ENCODE measurements around the gene HEATR5B. TPM values are rescaled to one million over a fixed set of nuclear protein-coding genes. Genes with fewer than 3 reads are reported as not detected.
A peak's percentile ranks its signal among the peaks of the same experiment; 100 is the strongest.

The HEATR5B gene
- total and polyA plus RNA-seq, 9 of the 15 experiments (the other 6 are each of a cell fraction or from before 2014, with no cell fraction given) = 4.2 to 21.7 (median 12.2) TPM

- Histone ChIP-seq H3K27me3 (ENCODE audit: control insufficient read depth in 2 of 2, insufficient read depth in 2 of 2, low read length in 2 of 2) (no peaks in the 10 kb centered on the region), H3K36me3 (ENCODE audit: control insufficient read depth, insufficient read depth, low read length) (peaks cover 39% of the 10 kb centered on the region), H3K9ac (ENCODE audit: insufficient read depth in 1 of 2, low read depth in 2 of 2, low read length in 2 of 2) (no peak overlapping the region), H3K9me1 (ENCODE audit: control insufficient read depth, insufficient read depth, low read length) (no peaks in the 10 kb centered on the region), H3K4me1 (replicated peaks in 1 of 2; ENCODE audit: control insufficient read depth in 2 of 2, insufficient read depth in 2 of 2, low read length in 2 of 2) (peaks cover 0 to 3% of the 10 kb centered on the region in 2 experiments; a peak in 2 of 5 replicates), H3K27ac (ENCODE audit: extremely low read depth, low read depth, low read length) (no peak overlapping the region), H3K4me3 (no peak overlapping the region), H3K9me3 (replicated peaks; ENCODE audit: control insufficient read depth, insufficient read depth, low read depth, low read length) (no peaks in the 10 kb centered on the region), H4K20me1 (replicated peaks; ENCODE audit: control insufficient read depth, insufficient read depth, low read length) (no peaks in the 10 kb centered on the region), H3K79me2 (ENCODE audit: control insufficient read depth, insufficient read depth, low read length) (no peaks in the 10 kb centered on the region), H3K4me2 (ENCODE audit: insufficient read depth, low read length) (no peak overlapping the region), H2AFZ (ENCODE audit: low read depth, low read length) (no peak overlapping the region)
- ChIA-PET POLR2A (no interaction called here), CTCF (ENCODE audit: low intra/inter-chr PET ratio) (no interaction called here)
- ATAC-seq = peak; percentile 72
- intact Hi-C loops (cut with micrococcal nuclease) = no loop called here
- 57% methylated on average over 1 of the region's 1 CpG for WGBS (ENCODE audit: insufficient coverage, low coverage, missing lambda C conversion rate)
- in situ Hi-C loops (cut with MboI) = no loop called here
- no TSS peak for BruUV-seq (replicated peaks)
- DNase-seq (ENCODE audit: extremely low read depth in 1 of 4, low spot score in 3 of 4) = no peak
- TF ChIP-seq ZNF77 (CRISPR knock-in tag; IDR thresholded peaks at IDR 0.05) = no peak
- TF ChIP-seq MYNN (IDR thresholded peaks at IDR 0.05) = no peak
- TF ChIP-seq MYNN (CRISPR knock-in tag; IDR thresholded peaks at IDR 0.05) = no peak
- TF ChIP-seq IRF1 (CRISPR knock-in tag; IDR thresholded peaks at IDR 0.05; ENCODE audit: borderline replicate concordance) = no peak
- TF ChIP-seq RFX5 (IDR thresholded peaks at IDR 0.05; ENCODE audit: low read depth, low read length) = no peak
- no peak for FAIRE-seq
These were observed 15.9 kb upstream of the HEATR5B start for GRCh38 chr2:37100054-37100453.

- ChIA-PET CTCF (ENCODE audit: low intra/inter-chr PET ratio) (no interaction called here), POLR2A (no interaction called here)
- no peaks in the 10 kb centered on the region for H3K9me3 ChIP-seq (replicated peaks; ENCODE audit: control insufficient read depth, insufficient read depth, low read depth, low read length)
- no peak overlapping the region for H2AFZ ChIP-seq (ENCODE audit: low read depth, low read length)
- H3K27ac ChIP-seq (ENCODE audit: extremely low read depth, low read depth, low read length) = no peak overlapping the region
- no peaks in the 10 kb centered on the region for H4K20me1 ChIP-seq (replicated peaks; ENCODE audit: control insufficient read depth, insufficient read depth, low read length)
- 83% methylated on average over 4 of the region's 4 CpGs for WGBS (ENCODE audit: insufficient coverage, low coverage, missing lambda C conversion rate)
- peaks cover 53% of the 10 kb centered on the region for H3K36me3 ChIP-seq (ENCODE audit: control insufficient read depth, insufficient read depth, low read length)
- H3K79me2 ChIP-seq (ENCODE audit: control insufficient read depth, insufficient read depth, low read length) = no peaks in the 10 kb centered on the region
- no peaks in the 10 kb centered on the region for H3K27me3 ChIP-seq (ENCODE audit: control insufficient read depth in 2 of 2, insufficient read depth in 2 of 2, low read length in 2 of 2)
- no peak for DNase-seq (ENCODE audit: extremely low read depth in 1 of 4, low spot score in 3 of 4)
- no TSS peak for BruUV-seq (replicated peaks)
- H3K9me1 ChIP-seq (ENCODE audit: control insufficient read depth, insufficient read depth, low read length) = no peaks in the 10 kb centered on the region
- FAIRE-seq = no peak
- no peak for TF ChIP-seq TRIM28 (IDR thresholded peaks at IDR 0.05)
- no peak for TF ChIP-seq FOXK2 (conservative IDR thresholded peaks at IDR 0.05 in 1 of 2, IDR thresholded peaks at IDR 0.05 in 1 of 2; ENCODE audit: low read depth in 2 of 2)
- no peak for ATAC-seq
- intact Hi-C loops (cut with micrococcal nuclease) = no loop called here
- no peak overlapping the region for H3K4me3 ChIP-seq
- no peak overlapping the region for H3K4me2 ChIP-seq (ENCODE audit: insufficient read depth, low read length)
- in situ Hi-C loops (cut with MboI) = no loop called here
- no peak overlapping the region for H3K9ac ChIP-seq (ENCODE audit: insufficient read depth in 1 of 2, low read depth in 2 of 2, low read length in 2 of 2)
- H3K4me1 ChIP-seq (replicated peaks in 1 of 2; ENCODE audit: control insufficient read depth in 2 of 2, insufficient read depth in 2 of 2, low read length in 2 of 2) = peaks cover 0 to 1% of the 10 kb centered on the region in 2 experiments; a peak in 2 of 5 replicates
These were observed 14.4 kb upstream of the HEATR5B start for GRCh38 chr2:37098416-37099118.
